ENCODE results near the gene C10orf62.

GRCh38 chr10:97607095-97607636 lies 17.6 kb downstream of the C10orf62 start:
- TF ChIP-seq POLR2A (IDR thresholded peaks at IDR 0.05) (no peak), CTCF (IDR thresholded peaks at IDR 0.05) (no peak)
